ENCODE measurements around the gene BMPR1B. TPM values are rescaled to one million over a fixed set of nuclear protein-coding genes. Genes with fewer than 3 reads are reported as not detected.

BMPR1B gene
- polyA plus RNA-seq, 2 of the 4 experiments (the other 2 are of a cell fraction): 6.4 to 21.2 TPM

- H3K4me1 ChIP-seq: no peaks in the 10 kb centered on the region
- no peak overlapping the region for H3K4me3 ChIP-seq
- H3K4me2 ChIP-seq: no peak overlapping the region
- FAIRE-seq (peak; percentile 39), ATAC-seq (no peak), DNase-seq (ENCODE audit: low read depth in 1 of 2, low spot score in 1 of 2) (no peak)
- no peak overlapping the region for H3K27ac ChIP-seq
- CTCF ChIA-PET: interaction anchor here (0.6 kb wide), 1 partner anchor 32 kb away, joined by 3 read pairs; no protein-coding TSS in a partner anchor
- POLR2A ChIA-PET: no interaction called here
- TF ChIP-seq JUNB (IDR thresholded peaks at IDR 0.05): no peak
- TF ChIP-seq CEBPB (IDR thresholded peaks at IDR 0.05): no peak
- TF ChIP-seq MAX (IDR thresholded peaks at IDR 0.05): no peak
- no peak for TF ChIP-seq CHD2 (IDR thresholded peaks at IDR 0.05; ENCODE audit: low read length, partially characterized antibody)
- TF ChIP-seq MAZ (IDR thresholded peaks at IDR 0.05; ENCODE audit: borderline replicate concordance, low read depth, low read length): no peak
- no peak for TF ChIP-seq TP53 (CRISPR knock-in tag; IDR thresholded peaks at IDR 0.05)
- no peak for TF ChIP-seq EHF (CRISPR knock-in tag; IDR thresholded peaks at IDR 0.05)
- TF ChIP-seq ZFP36 (IDR thresholded peaks at IDR 0.05; ENCODE audit: borderline replicate concordance, partially characterized antibody): no peak
- no peak for TF ChIP-seq JUN (IDR thresholded peaks at IDR 0.05)
- no peak for TF ChIP-seq MYC (IDR thresholded peaks at IDR 0.05; ENCODE audit: borderline replicate concordance, low read length)
- no peak for TF ChIP-seq CBX8 (IDR thresholded peaks at IDR 0.05)
- TF ChIP-seq TFCP2L1 (CRISPR knock-in tag; IDR thresholded peaks at IDR 0.05): no peak
- no peak for TF ChIP-seq HMGXB4 (CRISPR knock-in tag; IDR thresholded peaks at IDR 0.05; ENCODE audit: borderline replicate concordance)
- TF ChIP-seq POLR2A (IDR thresholded peaks at IDR 0.05; ENCODE audit: low read length): no peak
- no peak for TF ChIP-seq NPAS2 (CRISPR knock-in tag; IDR thresholded peaks at IDR 0.05; ENCODE audit: borderline replicate concordance)
- no peaks in the 10 kb centered on the region for H3K9me3 ChIP-seq
- WGBS (ENCODE audit: missing lambda C conversion rate): 94% methylated on average over 6 of the region's 6 CpGs
These were observed 42.0 kb upstream of the BMPR1B start for GRCh38 chr4:94715726-94716125.

GRCh38 chr4:94721310-94721709 is 36.4 kb upstream of the BMPR1B start:
- DNase-seq (ENCODE audit: low read depth in 1 of 2, low spot score in 1 of 2) (peak in 1 of 2 experiments; percentile 89), ATAC-seq (peak in 1 of 2 experiments; percentile 72; a peak in 3 of 6 replicates), FAIRE-seq (peak; percentile 67)
- ChIA-PET POLR2A (no interaction called here), CTCF (interaction anchor here (1.1 to 1.7 kb wide), 3 partner anchors 11 to 100 kb away, joined by 3 to 6 read pairs (median 4); no protein-coding TSS in a partner anchor)
- peak overlapping the region; percentile 74 to 81; a peak in 5 of 6 replicates for H3K27ac ChIP-seq
- no peak overlapping the region for H3K4me3 ChIP-seq
- TF ChIP-seq BCL3 (IDR thresholded peaks at IDR 0.05): no peak
- peaks cover 52% of the 10 kb centered on the region for H3K4me1 ChIP-seq
- WGBS (ENCODE audit: missing lambda C conversion rate): 40% methylated on average over 2 of the region's 2 CpGs
- no peak overlapping the region for H3K4me2 ChIP-seq
- H3K9me3 ChIP-seq: no peaks in the 10 kb centered on the region

- Histone ChIP-seq H3K4me3 (no peak overlapping the region), H3K4me1 (peaks cover 61% of the 10 kb centered on the region), H3K27ac (peak overlapping the region; percentile 74 to 81), H3K4me2 (peak overlapping the region; percentile 77), H3K9me3 (no peaks in the 10 kb centered on the region)
- CTCF ChIA-PET: interaction anchor here (0.8 to 1.7 kb wide), 5 partner anchors 9 to 101 kb away, joined by 3 to 6 read pairs (median 3); no protein-coding TSS in a partner anchor
- POLR2A ChIA-PET: no interaction called here
- 61% methylated on average over 2 of the region's 2 CpGs for WGBS (ENCODE audit: missing lambda C conversion rate)
- ATAC-seq (peak; percentile 58 to 67; a peak in 3 of 6 replicates), FAIRE-seq (peak; percentile 83), DNase-seq (ENCODE audit: low read depth in 1 of 2, low spot score in 1 of 2) (peak in 1 of 2 experiments; percentile 33)
- 0 out of 3 replicates have a peak, but pooled peaks have one; percentile 6 for TF ChIP-seq CTCF (IDR thresholded peaks at IDR 0.05)
- TF ChIP-seq ZNF302 (CRISPR knock-in tag; IDR thresholded peaks at IDR 0.05): 0 out of 2 replicates have a peak, but pooled peaks have one; percentile 20
- TF ChIP-seq CEBPB (IDR thresholded peaks at IDR 0.05): no peak
- TF ChIP-seq SMC3 (IDR thresholded peaks at IDR 0.05): 0 out of 3 replicates have a peak, but pooled peaks have one; percentile 6
- TF ChIP-seq RAD21 (conservative IDR thresholded peaks at IDR 0.05 in 1 of 2, IDR thresholded peaks at IDR 0.05 in 1 of 2): 0 out of 5 replicates have a peak, but pooled peaks of 1 of the 2 experiments have one; percentile 6
- no peak for TF ChIP-seq PHF8 (IDR thresholded peaks at IDR 0.05; ENCODE audit: borderline replicate concordance, low read depth)
These were observed 35.5 kb upstream of the BMPR1B start for GRCh38 chr4:94722270-94722669.
